GM12892 (cell line): Measurements from ENCODE around the gene SCUBE3.

Source experiments
- POLR2A ChIP-seq: IDR thresholded peaks from 2 replicates; pipeline ENCODE4 v1.6.1; 2011; ENCODE audit warnings: low read depth, low read length, control low read depth
- POLR2AphosphoS5 ChIP-seq: IDR thresholded peaks from 2 replicates; pipeline ENCODE4 v1.6.1; 2011; ENCODE audit warnings: low read depth, low read length, control low read depth

GRCh38 chr6:35174501-35174900, 39.3 kb upstream of the SCUBE3 start:
- no peak for TF ChIP-seq POLR2AphosphoS5
- no peak for TF ChIP-seq POLR2A
